HL-60 (cell line): ENCODE data around the gene MRGPRX2.

Experiments
- DNase-seq, 2 experiments: peaks; one replicate each; pipeline ENCODE4 v3.0.0-alpha.2; 2010 to 2020; ENCODE audit warnings: low read depth in 1 of 2, low spot score in 1 of 2
- H3K27ac ChIP-seq: fragments of 250-450 bp; sonication (Bioruptor Pico); replicated peaks from 2 replicates; pipeline ENCODE4 v1.5.1; 2020; ENCODE audit warnings: mild to moderate bottlenecking, moderate library complexity
- H3K27me3 ChIP-seq: fragments of 250-450 bp; sonication (Bioruptor Pico); 2 replicates; pipeline ENCODE4 v1.5.1; 2021; ENCODE audit warnings: mild to moderate bottlenecking, moderate library complexity; ENCODE audit not compliant: insufficient read depth, poor library complexity, severe bottlenecking
- H3K4me3 ChIP-seq: replicated peaks from 2 replicates; pipeline ENCODE4 v1.5.1; 2011; ENCODE audit warnings: mild to moderate bottlenecking, control low read depth, low read length; ENCODE audit not compliant: insufficient read depth
- GABPA ChIP-seq: IDR thresholded peaks from 2 replicates; pipeline ENCODE4 v1.6.1; 2012; ENCODE audit warnings: low read depth
- POLR2AphosphoS5 ChIP-seq: IDR thresholded peaks from 2 replicates; pipeline ENCODE4 v1.6.1; 2012; ENCODE audit warnings: low read depth
- SPI1 ChIP-seq: IDR thresholded peaks from 2 replicates; pipeline ENCODE4 v1.6.1; 2012; ENCODE audit warnings: low read depth, mild to moderate bottlenecking, borderline replicate concordance
- TF ChIP-seq, protein P1 (sequence below): IDR thresholded peaks from one replicate; pipeline ENCODE4 v1.5.1; 2011; ENCODE audit warnings: low read length, control low read depth, inconsistent platforms; ENCODE audit not compliant: insufficient read depth
- TF ChIP-seq, protein P2 (sequence below): IDR thresholded peaks from 2 replicates; pipeline ENCODE4 v1.6.1; 2012; ENCODE audit warnings: low read depth; ENCODE audit not compliant: insufficient replicate concordance

Gene MRGPRX2

DNA sequence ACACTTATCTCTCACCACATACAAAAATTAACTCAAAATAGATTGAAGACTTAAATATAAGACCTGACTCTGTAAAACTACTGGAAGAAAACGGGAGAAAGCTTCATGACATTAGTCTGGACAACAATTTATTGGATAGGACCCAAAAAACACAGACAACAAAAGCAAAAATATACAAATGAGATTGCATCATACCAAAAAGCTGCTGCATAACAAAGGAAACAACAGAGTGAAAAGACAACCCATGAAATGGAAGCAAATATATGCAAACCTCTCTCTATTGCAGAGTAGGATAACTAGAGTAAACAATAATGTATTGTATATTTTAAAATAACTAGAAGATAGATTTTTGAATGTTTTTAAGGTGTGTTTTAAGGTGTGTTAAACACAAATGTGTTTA lies 11.2 kb downstream of the MRGPRX2 start:
- no peaks in the 10 kb centered on the region for H3K27me3 ChIP-seq
- no peak for DNase-seq
- TF ChIP-seq, protein P1, sequence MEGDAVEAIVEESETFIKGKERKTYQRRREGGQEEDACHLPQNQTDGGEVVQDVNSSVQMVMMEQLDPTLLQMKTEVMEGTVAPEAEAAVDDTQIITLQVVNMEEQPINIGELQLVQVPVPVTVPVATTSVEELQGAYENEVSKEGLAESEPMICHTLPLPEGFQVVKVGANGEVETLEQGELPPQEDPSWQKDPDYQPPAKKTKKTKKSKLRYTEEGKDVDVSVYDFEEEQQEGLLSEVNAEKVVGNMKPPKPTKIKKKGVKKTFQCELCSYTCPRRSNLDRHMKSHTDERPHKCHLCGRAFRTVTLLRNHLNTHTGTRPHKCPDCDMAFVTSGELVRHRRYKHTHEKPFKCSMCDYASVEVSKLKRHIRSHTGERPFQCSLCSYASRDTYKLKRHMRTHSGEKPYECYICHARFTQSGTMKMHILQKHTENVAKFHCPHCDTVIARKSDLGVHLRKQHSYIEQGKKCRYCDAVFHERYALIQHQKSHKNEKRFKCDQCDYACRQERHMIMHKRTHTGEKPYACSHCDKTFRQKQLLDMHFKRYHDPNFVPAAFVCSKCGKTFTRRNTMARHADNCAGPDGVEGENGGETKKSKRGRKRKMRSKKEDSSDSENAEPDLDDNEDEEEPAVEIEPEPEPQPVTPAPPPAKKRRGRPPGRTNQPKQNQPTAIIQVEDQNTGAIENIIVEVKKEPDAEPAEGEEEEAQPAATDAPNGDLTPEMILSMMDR = no peak
- TF ChIP-seq, protein P2, sequence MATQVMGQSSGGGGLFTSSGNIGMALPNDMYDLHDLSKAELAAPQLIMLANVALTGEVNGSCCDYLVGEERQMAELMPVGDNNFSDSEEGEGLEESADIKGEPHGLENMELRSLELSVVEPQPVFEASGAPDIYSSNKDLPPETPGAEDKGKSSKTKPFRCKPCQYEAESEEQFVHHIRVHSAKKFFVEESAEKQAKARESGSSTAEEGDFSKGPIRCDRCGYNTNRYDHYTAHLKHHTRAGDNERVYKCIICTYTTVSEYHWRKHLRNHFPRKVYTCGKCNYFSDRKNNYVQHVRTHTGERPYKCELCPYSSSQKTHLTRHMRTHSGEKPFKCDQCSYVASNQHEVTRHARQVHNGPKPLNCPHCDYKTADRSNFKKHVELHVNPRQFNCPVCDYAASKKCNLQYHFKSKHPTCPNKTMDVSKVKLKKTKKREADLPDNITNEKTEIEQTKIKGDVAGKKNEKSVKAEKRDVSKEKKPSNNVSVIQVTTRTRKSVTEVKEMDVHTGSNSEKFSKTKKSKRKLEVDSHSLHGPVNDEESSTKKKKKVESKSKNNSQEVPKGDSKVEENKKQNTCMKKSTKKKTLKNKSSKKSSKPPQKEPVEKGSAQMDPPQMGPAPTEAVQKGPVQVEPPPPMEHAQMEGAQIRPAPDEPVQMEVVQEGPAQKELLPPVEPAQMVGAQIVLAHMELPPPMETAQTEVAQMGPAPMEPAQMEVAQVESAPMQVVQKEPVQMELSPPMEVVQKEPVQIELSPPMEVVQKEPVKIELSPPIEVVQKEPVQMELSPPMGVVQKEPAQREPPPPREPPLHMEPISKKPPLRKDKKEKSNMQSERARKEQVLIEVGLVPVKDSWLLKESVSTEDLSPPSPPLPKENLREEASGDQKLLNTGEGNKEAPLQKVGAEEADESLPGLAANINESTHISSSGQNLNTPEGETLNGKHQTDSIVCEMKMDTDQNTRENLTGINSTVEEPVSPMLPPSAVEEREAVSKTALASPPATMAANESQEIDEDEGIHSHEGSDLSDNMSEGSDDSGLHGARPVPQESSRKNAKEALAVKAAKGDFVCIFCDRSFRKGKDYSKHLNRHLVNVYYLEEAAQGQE = no peak
- TF ChIP-seq GABPA (no peak), SPI1 (no peak), POLR2AphosphoS5 (no peak)
- no peak overlapping the region for H3K27ac ChIP-seq
- no peak overlapping the region for H3K4me3 ChIP-seq

DNA sequence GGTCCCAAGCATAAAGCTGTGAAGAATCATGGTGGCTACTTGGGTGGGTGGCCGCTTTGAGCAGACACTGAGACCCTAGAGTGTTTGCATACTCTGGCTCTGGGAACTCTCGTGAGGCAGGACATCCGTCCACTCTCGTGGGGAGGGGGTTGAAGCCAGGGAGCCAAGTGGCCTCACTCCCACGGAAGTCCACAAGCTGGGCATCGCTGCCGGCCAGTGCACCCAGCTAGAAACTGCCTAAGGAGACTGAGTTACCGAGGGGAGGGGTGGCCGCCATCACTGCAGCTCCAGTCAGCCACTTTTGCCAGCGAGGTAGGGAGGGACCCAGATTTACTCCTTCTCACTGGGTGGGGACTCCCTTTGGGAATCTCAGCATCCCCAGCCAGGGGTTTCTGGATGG lies 20.5 kb downstream of the MRGPRX2 start:
- no peak for DNase-seq
- Histone ChIP-seq H3K27me3 (peaks cover 3% of the 10 kb centered on the region), H3K27ac (no peak overlapping the region), H3K4me3 (no peak overlapping the region)
- TF ChIP-seq, protein P2 = no peak
- TF ChIP-seq SPI1 (no peak), GABPA (no peak), POLR2AphosphoS5 (no peak)
- TF ChIP-seq, protein P1 = no peak

DNA sequence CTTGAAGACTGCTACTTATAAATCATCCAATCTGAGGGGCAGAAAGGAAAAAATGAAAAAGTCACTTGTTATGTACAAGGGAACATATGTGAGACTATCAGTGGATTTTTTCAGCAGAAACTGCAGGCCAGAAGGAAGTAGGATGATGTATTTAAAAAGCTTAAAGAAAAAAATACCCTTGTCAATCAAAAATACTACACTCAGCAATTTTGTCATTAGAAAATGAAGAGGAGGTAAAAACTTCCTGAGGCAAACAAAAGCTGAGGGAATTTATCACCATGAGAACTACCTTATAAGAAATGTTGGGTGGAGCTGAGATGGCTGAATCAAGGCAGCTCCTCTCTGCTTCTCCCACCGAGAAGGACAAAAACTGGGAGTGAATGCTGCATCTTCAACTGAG lies 21.1 kb downstream of the MRGPRX2 start:
- H3K27me3 ChIP-seq = peaks cover 3% of the 10 kb centered on the region
- H3K27ac ChIP-seq = no peak overlapping the region
- TF ChIP-seq GABPA (no peak), POLR2AphosphoS5 (no peak), SPI1 (no peak)
- TF ChIP-seq, protein P2 = no peak
- TF ChIP-seq, protein P1 = no peak
- H3K4me3 ChIP-seq = no peak overlapping the region
- no peak for DNase-seq
